Keratinocyte (primary cell): ENCODE data around the gene PRKN. TPM values are rescaled to one million over a fixed set of nuclear protein-coding genes. Genes with fewer than 3 reads are reported as not detected.

ENCODE experiments used
- DNase-seq: peaks from one replicate; pipeline ENCODE4 v3.0.0-alpha.2; 2011; ENCODE audit warnings: low read depth, missing footprints, low spot score
- FAIRE-seq: peaks from 2 replicates; lab custom pipeline; 2011; peaks lifted over from hg19 to GRCh38; lab: Jason Lieb, UNC
- H2AFZ ChIP-seq: 2 replicates; pipeline ENCODE4 v1.6.0; 2012; ENCODE audit warnings: low read length, control low read depth, inconsistent platforms; ENCODE audit not compliant: control insufficient read depth
- H3K27ac ChIP-seq: 2 replicates; pipeline ENCODE4 v1.5.1; 2011; ENCODE audit warnings: low read length; ENCODE audit not compliant: control insufficient read depth, insufficient read depth
- H3K27me3 ChIP-seq: 3 replicates; pipeline ENCODE4 v1.6.0; 2011; ENCODE audit warnings: low read length; ENCODE audit not compliant: control insufficient read depth, insufficient read depth; ENCODE audit errors: extremely low read depth
- H3K36me3 ChIP-seq, 2 experiments: 2 replicates in 1 of 2; 3 replicates in 1 of 2; pipeline ENCODE4 v1.5.1; 2011; ENCODE audit warnings: low read length in 2 of 2, mild to moderate bottlenecking in 1 of 2; ENCODE audit not compliant: control insufficient read depth in 2 of 2, insufficient read depth in 2 of 2; ENCODE audit errors: extremely low read depth in 1 of 2
- H3K4me1 ChIP-seq: 3 replicates; pipeline ENCODE4 v1.5.1; 2011; ENCODE audit warnings: low read length; ENCODE audit not compliant: control insufficient read depth, insufficient read depth; ENCODE audit errors: extremely low read depth
- H3K4me2 ChIP-seq: 3 replicates; pipeline ENCODE4 v1.6.0; 2011; ENCODE audit warnings: low read depth, low read length; ENCODE audit not compliant: control insufficient read depth, insufficient read depth; ENCODE audit errors: extremely low read depth
- H3K4me3 ChIP-seq, 3 experiments: fragments of 200-600 bp in 1 of 3; sonication (generic) in 1 of 3; 2 replicates in 2 of 3; 3 replicates in 1 of 3; pipeline ENCODE4 v1.5.1; 2011 to 2016; ENCODE audit warnings: low read length in 3 of 3, mild to moderate bottlenecking in 3 of 3, control low read depth in 2 of 3, inconsistent platforms in 1 of 3, low read depth in 1 of 3, mixed read lengths in 1 of 3, mixed run types in 1 of 3, moderate library complexity in 1 of 3; ENCODE audit not compliant: control insufficient read depth in 2 of 3, insufficient read depth in 2 of 3; ENCODE audit errors: extremely low read depth in 1 of 3
- H3K79me2 ChIP-seq: 2 replicates; pipeline ENCODE4 v1.6.0; 2012; ENCODE audit warnings: low read length; ENCODE audit not compliant: control insufficient read depth, insufficient read depth
- H3K9ac ChIP-seq: 3 replicates; pipeline ENCODE4 v1.6.0; 2011; ENCODE audit warnings: low read length; ENCODE audit not compliant: control insufficient read depth, insufficient read depth; ENCODE audit errors: extremely low read depth
- H3K9me1 ChIP-seq: 3 replicates; pipeline ENCODE4 v1.6.0; 2011; ENCODE audit warnings: low read length; ENCODE audit not compliant: control insufficient read depth, insufficient read depth; ENCODE audit errors: extremely low read depth
- H3K9me3 ChIP-seq: 2 replicates; pipeline ENCODE4 v1.5.1; 2012; ENCODE audit warnings: low read depth, low read length; ENCODE audit not compliant: control insufficient read depth
- H4K20me1 ChIP-seq: 3 replicates; pipeline ENCODE4 v1.6.0; 2011; ENCODE audit warnings: low read length; ENCODE audit not compliant: control insufficient read depth, insufficient read depth; ENCODE audit errors: extremely low read depth
- EZH2 ChIP-seq: IDR thresholded peaks from one replicate; pipeline ENCODE4 v1.6.1; 2012; ENCODE audit warnings: inconsistent platforms, mild to moderate bottlenecking, low read length, moderate library complexity
- dilution Hi-C: fragments of 300-500 bp; cut with MboI; formaldehyde crosslinking; loops from one replicate; pipeline ENCODE4 v1.7.0; 2020; ENCODE audit warnings: low sequenced_read_pairs; ENCODE audit not compliant: extremely low pct_ligation_motif_present
- polyA plus RNA-seq, 5 experiments: library from polyadenylated mRNA; depleted of rRNA in 3 of 5; stranded (reverse) in 3 of 5; stranded (forward) in 1 of 5; unstranded in 1 of 5; fragments of >200 nt; gene quantifications; 1 replicate in 1 of 5; 2 replicates in 3 of 5; 3 replicates in 1 of 5; pipeline versions ENCODE4 v1.2.1 to v1.2.3, GENCODE V29; 2011 to 2012; ENCODE audit warnings: missing spikeins in 2 of 5, low read depth in 1 of 5, low replicate concordance in 1 of 5
- TF ChIP-seq, protein P1 (sequence below), 3 experiments: IDR thresholded peaks in 1 of 3; conservative IDR thresholded peaks in 1 of 3; optimal IDR thresholded peaks in 1 of 3; 2 replicates in 2 of 3; 3 replicates in 1 of 3; pipeline versions ENCODE3 to v1.5.1; 2011; ENCODE audit warnings: low read length in 3 of 3, mild to moderate bottlenecking in 3 of 3, moderate library complexity in 2 of 3, control low read depth in 1 of 3, inconsistent platforms in 1 of 3; ENCODE audit not compliant: insufficient read depth in 2 of 3; ENCODE audit errors: extremely low read depth in 1 of 3

PRKN gene
- polyA plus RNA-seq, 1 donor (not counting 4 experiments of a cell fraction or from before 2014, with no cell fraction given), result 0.67 TPM

- no peak overlapping the region for H3K27ac ChIP-seq
Observed at GRCh38 chr6:161736326-161736725, 991.2 kb downstream of the PRKN start.

DNA sequence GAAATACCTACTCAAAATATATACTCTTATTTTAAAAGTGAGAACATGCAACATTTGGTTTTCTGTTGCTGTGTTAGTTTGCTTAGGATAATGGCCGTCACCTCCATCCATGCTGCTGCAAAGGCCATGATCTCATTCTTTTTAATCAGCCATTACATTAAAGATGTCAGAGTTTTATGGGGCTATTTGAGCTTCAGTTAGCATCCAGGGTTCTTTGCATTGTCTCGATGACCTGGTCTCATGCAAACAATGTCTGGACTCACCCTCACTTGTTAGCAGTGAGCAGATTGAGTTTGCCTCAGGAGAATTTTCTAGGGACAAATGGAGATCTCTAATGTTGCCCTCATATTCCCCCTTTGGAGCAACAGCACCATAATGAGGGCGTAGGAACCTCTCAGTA lies 995.0 kb downstream of the PRKN start:
- H3K4me1 ChIP-seq, result no peaks in the 10 kb centered on the region
- H3K9ac ChIP-seq, result no peak overlapping the region
- DNase-seq (no peak), FAIRE-seq (no peak)
- H2AFZ ChIP-seq, result no peak overlapping the region
- H3K9me1 ChIP-seq, result no peaks in the 10 kb centered on the region
- no peak overlapping the region for H3K4me3 ChIP-seq
- H3K27me3 ChIP-seq, result no peaks in the 10 kb centered on the region
- no peaks in the 10 kb centered on the region for H3K9me3 ChIP-seq
- H4K20me1 ChIP-seq, result no peaks in the 10 kb centered on the region
- no peaks in the 10 kb centered on the region for H3K79me2 ChIP-seq
- H3K4me2 ChIP-seq, result no peak overlapping the region
- no peak overlapping the region for H3K27ac ChIP-seq
- no peak for TF ChIP-seq EZH2
- TF ChIP-seq, protein P1, sequence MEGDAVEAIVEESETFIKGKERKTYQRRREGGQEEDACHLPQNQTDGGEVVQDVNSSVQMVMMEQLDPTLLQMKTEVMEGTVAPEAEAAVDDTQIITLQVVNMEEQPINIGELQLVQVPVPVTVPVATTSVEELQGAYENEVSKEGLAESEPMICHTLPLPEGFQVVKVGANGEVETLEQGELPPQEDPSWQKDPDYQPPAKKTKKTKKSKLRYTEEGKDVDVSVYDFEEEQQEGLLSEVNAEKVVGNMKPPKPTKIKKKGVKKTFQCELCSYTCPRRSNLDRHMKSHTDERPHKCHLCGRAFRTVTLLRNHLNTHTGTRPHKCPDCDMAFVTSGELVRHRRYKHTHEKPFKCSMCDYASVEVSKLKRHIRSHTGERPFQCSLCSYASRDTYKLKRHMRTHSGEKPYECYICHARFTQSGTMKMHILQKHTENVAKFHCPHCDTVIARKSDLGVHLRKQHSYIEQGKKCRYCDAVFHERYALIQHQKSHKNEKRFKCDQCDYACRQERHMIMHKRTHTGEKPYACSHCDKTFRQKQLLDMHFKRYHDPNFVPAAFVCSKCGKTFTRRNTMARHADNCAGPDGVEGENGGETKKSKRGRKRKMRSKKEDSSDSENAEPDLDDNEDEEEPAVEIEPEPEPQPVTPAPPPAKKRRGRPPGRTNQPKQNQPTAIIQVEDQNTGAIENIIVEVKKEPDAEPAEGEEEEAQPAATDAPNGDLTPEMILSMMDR (optimal IDR thresholded peaks at IDR 0.05 in 1 of 3, IDR thresholded peaks at IDR 0.05 in 1 of 3, conservative IDR thresholded peaks at IDR 0.05 in 1 of 3; ENCODE audit: extremely low read depth in 1 of 3, insufficient read depth in 2 of 3, low read length in 3 of 3), result no peak
- H3K36me3 ChIP-seq, result no peaks in the 10 kb centered on the region
- dilution Hi-C loops, result no loop called here

More at GRCh38 chr6:161736326-161736725, 991.2 kb downstream of the PRKN start:
- H3K36me3 ChIP-seq, result no peaks in the 10 kb centered on the region
- no peaks in the 10 kb centered on the region for H3K27me3 ChIP-seq
- H3K9ac ChIP-seq, result no peak overlapping the region
- no peak overlapping the region for H3K4me3 ChIP-seq
- no peaks in the 10 kb centered on the region for H3K79me2 ChIP-seq
- H4K20me1 ChIP-seq, result no peaks in the 10 kb centered on the region
- no peaks in the 10 kb centered on the region for H3K4me1 ChIP-seq
- no peak overlapping the region for H3K4me2 ChIP-seq
- FAIRE-seq (no peak), DNase-seq (no peak)
- no peak overlapping the region for H2AFZ ChIP-seq
- H3K9me1 ChIP-seq, result no peaks in the 10 kb centered on the region
- TF ChIP-seq EZH2, result no peak
- TF ChIP-seq, protein P1 (optimal IDR thresholded peaks at IDR 0.05 in 1 of 3, IDR thresholded peaks at IDR 0.05 in 1 of 3, conservative IDR thresholded peaks at IDR 0.05 in 1 of 3; ENCODE audit: extremely low read depth in 1 of 3, insufficient read depth in 2 of 3, low read length in 3 of 3), result no peak
- no peaks in the 10 kb centered on the region for H3K9me3 ChIP-seq
- dilution Hi-C loops, result no loop called here
